GM12878 (cell line): ENCODE data around the gene CENPP. TPM values are rescaled to one million over a fixed set of nuclear protein-coding genes. Genes with fewer than 3 reads are reported as not detected.

ENCODE experiments used
- ATAC-seq: fragments of 200-7000 bp; cut with Tn5 transposase; 3 replicates; pipeline ENCODE4 v1.9.1; 2020; ENCODE audit warnings: mild to moderate bottlenecking, moderate library complexity
- BruUV-seq: library from RNA; stranded (reverse); fragments of 400-500 nt; replicated peaks from 2 replicates; lab custom pipeline; 2021; lab: Mats Ljungman, UMichigan
- CTCF ChIA-PET: fragments of 300-600 bp; sonication (Branson Sonifier 250); formaldehyde crosslinking; extraction: SDS; loops from one replicate; lab custom pipeline; 2021; ENCODE audit warnings: inconsistent platforms; lab: Yijun Ruan, JAX
- POLR2A ChIA-PET: fragments of 350-600 bp; formaldehyde crosslinking; extraction: SDS; loops from one replicate; lab custom pipeline; 2021; ENCODE audit warnings: inconsistent platforms; lab: Charles Lee
- RAD21 ChIA-PET: fragments of 300-600 bp; sonication (Branson Sonifier 250); formaldehyde crosslinking; loops from one replicate; lab custom pipeline; 2023; ENCODE audit warnings: antibody characterized with exemption; ENCODE audit not compliant: unreplicated experiment; lab: Charles Lee
- SMC1A ChIA-PET: fragments of 300-600 bp; sonication (Branson Sonifier 250); formaldehyde crosslinking; loops from one replicate; lab custom pipeline; 2023; ENCODE audit not compliant: unreplicated experiment, uncharacterized antibody; lab: Charles Lee
- DNase-seq: peaks from one replicate; pipeline ENCODE4 v3.0.0-alpha.2; 2011; ENCODE audit warnings: low read depth, low spot score
- FAIRE-seq: peaks from 3 replicates; lab custom pipeline; 2011; peaks lifted over from hg19 to GRCh38; lab: Jason Lieb, UNC
- H2AFZ ChIP-seq: 2 replicates; pipeline ENCODE4 v1.6.0; 2011; ENCODE audit warnings: low read depth, low read length, control low read depth; ENCODE audit not compliant: control insufficient read depth
- H3K27ac ChIP-seq: 2 replicates; pipeline ENCODE4 v1.5.1; 2011; ENCODE audit warnings: control low read depth; ENCODE audit not compliant: control insufficient read depth, insufficient read depth
- H3K27me3 ChIP-seq, 2 experiments: replicated peaks in 1 of 2; 2 replicates each; pipeline versions ENCODE4 v1.6.0 to v1.6.1; 2011; ENCODE audit warnings: low read length in 1 of 2; ENCODE audit not compliant: control insufficient read depth in 2 of 2, insufficient read depth in 2 of 2
- H3K36me3 ChIP-seq, 2 experiments: 2 replicates each; pipeline ENCODE4 v1.5.1; 2011; ENCODE audit warnings: low read length in 1 of 2; ENCODE audit not compliant: control insufficient read depth in 2 of 2, insufficient read depth in 2 of 2
- H3K4me1 ChIP-seq: 2 replicates; pipeline ENCODE4 v1.6.1; 2011; ENCODE audit warnings: mild to moderate bottlenecking, low read length, moderate library complexity, mixed read lengths; ENCODE audit not compliant: control insufficient read depth, insufficient read depth
- H3K4me2 ChIP-seq: 2 replicates; pipeline ENCODE4 v1.6.0; 2011; ENCODE audit warnings: control low read depth; ENCODE audit not compliant: control insufficient read depth, insufficient read depth
- H3K4me3 ChIP-seq: fragments of 200-600 bp; sonication (generic); 2 replicates; pipeline ENCODE4 v1.5.1; 2016
- H3K79me2 ChIP-seq: 2 replicates; pipeline ENCODE4 v1.6.0; 2011; ENCODE audit warnings: low read length; ENCODE audit not compliant: control insufficient read depth, insufficient read depth
- H3K9ac ChIP-seq: 2 replicates; pipeline ENCODE4 v1.8.0; 2011; ENCODE audit warnings: low read length, control low read depth, mixed read lengths; ENCODE audit not compliant: control insufficient read depth, insufficient read depth
- H3K9me3 ChIP-seq: replicated peaks from 3 replicates; pipeline ENCODE4 v1.5.1; 2011; ENCODE audit warnings: mild to moderate bottlenecking, low read length; ENCODE audit not compliant: control insufficient read depth, insufficient read depth
- H4K20me1 ChIP-seq: 2 replicates; pipeline ENCODE4 v1.6.0; 2011; ENCODE audit not compliant: control insufficient read depth, insufficient read depth
- BCL3 ChIP-seq: IDR thresholded peaks from 2 replicates; pipeline ENCODE4 v1.6.1; 2011; ENCODE audit warnings: borderline replicate concordance, low read depth, mild to moderate bottlenecking, moderate library complexity, low read length; ENCODE audit not compliant: insufficient read depth, poor library complexity, severe bottlenecking
- BHLHE40 ChIP-seq, 2 experiments: fragments of 450-650 bp in 1 of 2; IDR thresholded peaks; 2 replicates each; pipeline ENCODE4 v1.6.1; 2011 to 2017; ENCODE audit warnings: low read depth in 2 of 2, borderline replicate concordance in 1 of 2, improper control_type of control experiment in 1 of 2, low read length in 1 of 2, mild to moderate bottlenecking in 1 of 2
- CBX5 ChIP-seq: sonication (generic); IDR thresholded peaks from 2 replicates; pipeline ENCODE4 v1.6.1; 2016; ENCODE audit warnings: low read depth, moderate library complexity, mild to moderate bottlenecking, inconsistent platforms
- IRF4 ChIP-seq: IDR thresholded peaks from 2 replicates; pipeline ENCODE4 v1.6.1; 2011; ENCODE audit warnings: low read depth, low read length
- KLF5 ChIP-seq: fragments of 450-650 bp; IDR thresholded peaks from 2 replicates; pipeline ENCODE4 v1.6.1; 2014; ENCODE audit warnings: mild to moderate bottlenecking; ENCODE audit not compliant: partially characterized antibody
- MTA3 ChIP-seq: IDR thresholded peaks from 2 replicates; pipeline ENCODE4 v1.6.1; 2012; ENCODE audit warnings: low read length, inconsistent platforms, borderline replicate concordance
- NR2C1 ChIP-seq: fragments of 450-650 bp; IDR thresholded peaks from 2 replicates; pipeline ENCODE4 v1.6.1; 2017; ENCODE audit warnings: antibody characterized with exemption, mild to moderate bottlenecking, moderate library complexity
- SMARCA5 ChIP-seq: fragments of 450-650 bp; IDR thresholded peaks from 2 replicates; pipeline ENCODE4 v1.6.1; 2017; ENCODE audit warnings: mild to moderate bottlenecking
- SMC3 ChIP-seq: IDR thresholded peaks from 2 replicates; pipeline ENCODE4 v1.6.1; 2011; ENCODE audit warnings: low read length, improper control_type of control experiment, borderline replicate concordance
- WRNIP1 ChIP-seq: IDR thresholded peaks from 2 replicates; pipeline ENCODE4 v1.6.1; 2011; ENCODE audit warnings: low read depth, low read length, improper control_type of control experiment, borderline replicate concordance
- ZNF217 ChIP-seq: fragments of 450-650 bp; IDR thresholded peaks from 2 replicates; pipeline ENCODE4 v1.6.1; 2017; ENCODE audit warnings: antibody characterized with exemption, mild to moderate bottlenecking
- WGBS: methylation state at CpG from one replicate; pipeline ENCODE4 v1.1.6; 2016; ENCODE audit warnings: low lambda C conversion rate; ENCODE audit not compliant: insufficient replicate concordance, insufficient coverage; ENCODE audit errors: missing lambda C conversion rate; 5-methylcytosine and 5-hydroxymethylcytosine counted together
- in situ Hi-C: fragments of 300-500 bp; cut with MboI; formaldehyde crosslinking; loops from 9 replicates; pipeline ENCODE4 v1.14.3; 2018; ENCODE audit warnings: mixed read lengths
- intact Hi-C: fragments of 100-400 bp; cut with micrococcal nuclease; formaldehyde crosslinking; loops from one replicate; pipeline ENCODE4 v1.14.2; 2022; ENCODE audit not compliant: unreplicated experiment
- polyA plus RNA-seq, 11 experiments: library from polyadenylated mRNA; depleted of rRNA in 4 of 11; unstranded in 6 of 11; stranded (reverse) in 5 of 11; fragments of >200 nt; fragmentation: Nextera tagmentation in 4 of 11; fragmentation: Illumina TruSeq in 1 of 11; extraction: Ambion mirVana in 4 of 11; extraction: Trizol in 1 of 11; gene quantifications; 1 replicate in 1 of 11; 2 replicates in 10 of 11; pipeline versions ENCODE4 v1.2.1 to v1.2.3, GENCODE V29; 2011 to 2016; ENCODE audit warnings: inconsistent platforms in 2 of 11, missing spikeins in 2 of 11, low read depth in 1 of 11
- total RNA-seq, 4 experiments: library from RNA; depleted of rRNA in 3 of 4; stranded (reverse); fragments of >200 nt in 3 of 4; fragmentation: Illumina TruSeq in 1 of 4; extraction: Trizol in 1 of 4; gene quantifications; 2 replicates each; pipeline versions ENCODE4 v1.2.1 to v1.2.3, GENCODE V29; 2013 to 2021
- TF ChIP-seq, protein P1 (sequence below): fragments of 450-650 bp; formaldehyde crosslinking; IDR thresholded peaks from 2 replicates; pipeline ENCODE4 v1.5.0; 2022; ENCODE audit warnings: mild to moderate bottlenecking, missing genetic modification characterization

The CENPP gene
- total and polyA plus RNA-seq, 10 of the 15 experiments (the other 5 are each of a cell fraction or from before 2014, with no cell fraction given) = 9.4 to 31.4 (median 19.8) TPM

- WGBS = 100% methylated on average over 3 of the region's 3 CpGs
- Histone ChIP-seq H3K4me2 (no peak overlapping the region), H3K4me1 (peaks cover 17% of the 10 kb centered on the region), H2AFZ (no peak overlapping the region), H3K9me3 (no peaks in the 10 kb centered on the region; the same call in 2 of the 3 replicates), H3K27ac (no peak overlapping the region), H3K9ac (no peak overlapping the region), H3K79me2 (peaks cover 42% of the 10 kb centered on the region), H3K4me3 (no peak overlapping the region), H3K36me3 (peaks cover 2 to 24% of the 10 kb centered on the region in 2 experiments; a peak in 3 of 4 replicates), H3K27me3 (no peaks in the 10 kb centered on the region), H4K20me1 (peaks cover 8% of the 10 kb centered on the region; the same call in 1 of the 2 replicates)
- BruUV-seq = no TSS peak
- ChIA-PET POLR2A (no interaction called here), RAD21 (no interaction called here), CTCF (interaction anchor here (0.7 to 1.0 kb wide), 2 partner anchors 54 to 522 kb away, joined by 3 read pairs; no protein-coding TSS in a partner anchor), SMC1A (no interaction called here)
- no peak for TF ChIP-seq KLF5
- no peak for TF ChIP-seq ZNF217
- no peak for TF ChIP-seq BHLHE40 (IDR thresholded peaks at IDR 0.05; ENCODE audit: borderline replicate concordance in 1 of 2, low read depth in 2 of 2, low read length in 1 of 2)
- TF ChIP-seq CBX5 = no peak
- no peak for TF ChIP-seq IRF4
- no peak for TF ChIP-seq SMARCA5
- TF ChIP-seq SMC3 = no peak
- no peak for TF ChIP-seq NR2C1
- TF ChIP-seq MTA3 = no peak
- TF ChIP-seq WRNIP1 = no peak
- no peak for TF ChIP-seq BCL3
- TF ChIP-seq, protein P1, sequence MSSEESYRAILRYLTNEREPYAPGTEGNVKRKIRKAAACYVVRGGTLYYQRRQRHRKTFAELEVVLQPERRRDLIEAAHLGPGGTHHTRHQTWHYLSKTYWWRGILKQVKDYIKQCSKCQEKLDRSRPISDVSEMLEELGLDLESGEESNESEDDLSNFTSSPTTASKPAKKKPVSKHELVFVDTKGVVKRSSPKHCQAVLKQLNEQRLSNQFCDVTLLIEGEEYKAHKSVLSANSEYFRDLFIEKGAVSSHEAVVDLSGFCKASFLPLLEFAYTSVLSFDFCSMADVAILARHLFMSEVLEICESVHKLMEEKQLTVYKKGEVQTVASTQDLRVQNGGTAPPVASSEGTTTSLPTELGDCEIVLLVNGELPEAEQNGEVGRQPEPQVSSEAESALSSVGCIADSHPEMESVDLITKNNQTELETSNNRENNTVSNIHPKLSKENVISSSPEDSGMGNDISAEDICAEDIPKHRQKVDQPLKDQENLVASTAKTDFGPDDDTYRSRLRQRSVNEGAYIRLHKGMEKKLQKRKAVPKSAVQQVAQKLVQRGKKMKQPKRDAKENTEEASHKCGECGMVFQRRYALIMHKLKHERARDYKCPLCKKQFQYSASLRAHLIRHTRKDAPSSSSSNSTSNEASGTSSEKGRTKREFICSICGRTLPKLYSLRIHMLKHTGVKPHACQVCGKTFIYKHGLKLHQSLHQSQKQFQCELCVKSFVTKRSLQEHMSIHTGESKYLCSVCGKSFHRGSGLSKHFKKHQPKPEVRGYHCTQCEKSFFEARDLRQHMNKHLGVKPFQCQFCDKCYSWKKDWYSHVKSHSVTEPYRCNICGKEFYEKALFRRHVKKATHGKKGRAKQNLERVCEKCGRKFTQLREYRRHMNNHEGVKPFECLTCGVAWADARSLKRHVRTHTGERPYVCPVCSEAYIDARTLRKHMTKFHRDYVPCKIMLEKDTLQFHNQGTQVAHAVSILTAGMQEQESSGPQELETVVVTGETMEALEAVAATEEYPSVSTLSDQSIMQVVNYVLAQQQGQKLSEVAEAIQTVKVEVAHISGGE (CRISPR knock-in tag) = no peak
- no peak for ATAC-seq
- in situ Hi-C loops (no loop called here), intact Hi-C loops (no loop called here)
- no peak for DNase-seq
- FAIRE-seq = no peak
Measured at GRCh38 chr9:92663126-92663525, 337.4 kb downstream of the CENPP start.
